Activated CD4-positive, alpha-beta T cell treated with anti-CD3 and anti-CD28 coated beads, Interleukin-2, amount 50 U/mL, for 16 hours (primary cell): ENCODE results near the gene TUBGCP6.
A peak's percentile ranks its signal among the peaks of the same experiment; 100 is the strongest.
"Not testable (repeated sequence)": the region's sequence is repeated elsewhere in the genome, so short reads cannot be mapped to it uniquely, and the experiment has no call there.

Experiments
- DNase-seq: peaks from one replicate; pipeline ENCODE4 v3.0.0-alpha.2; 2020

TUBGCP6 gene

GRCh38 chr22:50208430-50208938, 36.3 kb downstream of the TUBGCP6 start:
- DNase-seq: no peak

- DNase-seq: no peak
Observed at GRCh38 chr22:50207383-50208140, 37.3 kb downstream of the TUBGCP6 start.

GRCh38 chr22:50206599-50206998, 38.2 kb downstream of the TUBGCP6 start:
- no peak for DNase-seq

GRCh38 chr22:50205781-50206569, 38.8 kb downstream of the TUBGCP6 start:
- no peak for DNase-seq

GRCh38 chr22:50204998-50205397, 39.8 kb downstream of the TUBGCP6 start:
- not testable (repeated sequence) for DNase-seq

GRCh38 chr22:50204571-50204970, 40.3 kb downstream of the TUBGCP6 start:
- DNase-seq: no peak

- no peak for DNase-seq
Observed at GRCh38 chr22:50203288-50203687, 41.5 kb downstream of the TUBGCP6 start.

- DNase-seq: no peak
Observed at GRCh38 chr22:50202130-50202666, 42.6 kb downstream of the TUBGCP6 start.

GRCh38 chr22:50201191-50202129, 43.4 kb downstream of the TUBGCP6 start:
- DNase-seq: no peak

- DNase-seq: peak; percentile 94
Observed at GRCh38 chr22:50200461-50201190, 44.2 kb downstream of the TUBGCP6 start, which contains the start of gene SELENOO. Gene SELENOO, plus strand, starts transcription at chr22:50201011. Its CDS starts 26 bp downstream, at chr22:50201037.

GRCh38 chr22:50199829-50200460, 44.9 kb downstream of the TUBGCP6 start:
- no peak for DNase-seq

GRCh38 chr22:50199251-50199721, 45.5 kb downstream of the TUBGCP6 start:
- DNase-seq: no peak

GRCh38 chr22:50198624-50199017, 46.2 kb downstream of the TUBGCP6 start:
- DNase-seq: no peak

- DNase-seq: no peak
Observed at GRCh38 chr22:50197856-50198623, 46.8 kb downstream of the TUBGCP6 start.

- no peak for DNase-seq
Observed at GRCh38 chr22:50197000-50197800, 47.6 kb downstream of the TUBGCP6 start.

GRCh38 chr22:50196256-50196655, 48.6 kb downstream of the TUBGCP6 start:
- no peak for DNase-seq

GRCh38 chr22:50194037-50194805, 50.6 kb downstream of the TUBGCP6 start:
- DNase-seq: no peak

GRCh38 chr22:50193621-50194020, 51.2 kb downstream of the TUBGCP6 start:
- DNase-seq: no peak
